ENCODE results near the gene NSL1. TPM values are rescaled to one million over a fixed set of nuclear protein-coding genes. Genes with fewer than 3 reads are reported as not detected.
"Not testable (repeated sequence)": the region's sequence is repeated elsewhere in the genome, so short reads cannot be mapped to it uniquely, and the experiment has no call there.

The NSL1 gene
- total RNA-seq, 4 donors from 2014 or later: 18.3 to 57.5 (median 34.3) TPM

GRCh38 chr1:212719633-212720032, 71.9 kb downstream of the NSL1 start:
- H3K27ac ChIP-seq: no peak overlapping the region
- WGBS: 96% methylated on average over 2 of the region's 2 CpGs
- TF ChIP-seq CTCF (IDR thresholded peaks at IDR 0.05) (no peak), POLR2A (IDR thresholded peaks at IDR 0.05) (no peak), EP300 (IDR thresholded peaks at IDR 0.05) (no peak), POLR2AphosphoS5 (IDR thresholded peaks at IDR 0.05) (no peak)

GRCh38 chr1:212718499-212718898, 73.1 kb downstream of the NSL1 start:
- H3K27me3 ChIP-seq: no peaks in the 10 kb centered on the region
- H3K4me3 ChIP-seq: no peak overlapping the region
- no peaks in the 10 kb centered on the region for H3K9me3 ChIP-seq
- H3K4me1 ChIP-seq: peaks cover 12% of the 10 kb centered on the region
- DNase-seq (ENCODE audit: low spot score in 2 of 2): no peak
- 32% methylated on average over 4 of the region's 4 CpGs for WGBS
- H3K27ac ChIP-seq: no peak overlapping the region
- no peaks in the 10 kb centered on the region for H3K36me3 ChIP-seq
- TF ChIP-seq POLR2AphosphoS5 (IDR thresholded peaks at IDR 0.05) (no peak), CTCF (IDR thresholded peaks at IDR 0.05) (no peak), EP300 (IDR thresholded peaks at IDR 0.05) (no peak)

More at GRCh38 chr1:212719633-212720032, 71.9 kb downstream of the NSL1 start:
- Histone ChIP-seq H3K36me3 (no peaks in the 10 kb centered on the region), H3K9me3 (no peaks in the 10 kb centered on the region), H3K27me3 (no peaks in the 10 kb centered on the region), H3K4me3 (no peak overlapping the region), H3K4me1 (peaks cover 12% of the 10 kb centered on the region)
- DNase-seq (ENCODE audit: low spot score in 2 of 2): no peak

GRCh38 chr1:212716161-212716560, 75.4 kb downstream of the NSL1 start:
- Histone ChIP-seq H3K27ac (no peak overlapping the region), H3K27me3 (no peaks in the 10 kb centered on the region), H3K9me3 (no peaks in the 10 kb centered on the region), H3K4me1 (peaks cover 2% of the 10 kb centered on the region), H3K4me3 (no peak overlapping the region), H3K36me3 (no peaks in the 10 kb centered on the region)
- DNase-seq (ENCODE audit: low spot score in 2 of 2): no peak
- TF ChIP-seq POLR2A (IDR thresholded peaks at IDR 0.05) (no peak), EP300 (IDR thresholded peaks at IDR 0.05) (no peak), CTCF (IDR thresholded peaks at IDR 0.05) (no peak), POLR2AphosphoS5 (IDR thresholded peaks at IDR 0.05) (no peak)
- WGBS: 59% methylated on average over 1 of the region's 1 CpG

- H3K27me3 ChIP-seq: no peaks in the 10 kb centered on the region
- no peaks in the 10 kb centered on the region for H3K4me1 ChIP-seq
- H3K9me3 ChIP-seq: no peaks in the 10 kb centered on the region
- no peaks in the 10 kb centered on the region for H3K36me3 ChIP-seq
- WGBS: 88% methylated on average over 5 of the region's 5 CpGs
- TF ChIP-seq POLR2A (IDR thresholded peaks at IDR 0.05) (no peak), EP300 (IDR thresholded peaks at IDR 0.05) (no peak), POLR2AphosphoS5 (IDR thresholded peaks at IDR 0.05) (no peak), CTCF (IDR thresholded peaks at IDR 0.05) (no peak)
- no peak for DNase-seq (ENCODE audit: low spot score in 2 of 2)
- no peak overlapping the region for H3K4me3 ChIP-seq
- no peak overlapping the region for H3K27ac ChIP-seq
Observed at GRCh38 chr1:212713465-212714136, 78.0 kb downstream of the NSL1 start.

- H3K4me3 ChIP-seq: no peak overlapping the region
- no peak for DNase-seq (ENCODE audit: low spot score in 2 of 2)
- H3K27ac ChIP-seq: no peak overlapping the region
- no peak for TF ChIP-seq EP300 (IDR thresholded peaks at IDR 0.05)
- TF ChIP-seq POLR2AphosphoS5 (IDR thresholded peaks at IDR 0.05): no peak
- no peak for TF ChIP-seq POLR2A (IDR thresholded peaks at IDR 0.05)
- TF ChIP-seq CTCF (IDR thresholded peaks at IDR 0.05): no peak
- H3K9me3 ChIP-seq: no peaks in the 10 kb centered on the region
- no peaks in the 10 kb centered on the region for H3K36me3 ChIP-seq
- no peaks in the 10 kb centered on the region for H3K27me3 ChIP-seq
- no peaks in the 10 kb centered on the region for H3K4me1 ChIP-seq
- 86% methylated on average over 4 of the region's 4 CpGs for WGBS
Observed at GRCh38 chr1:212712451-212713303, 78.9 kb downstream of the NSL1 start.

- WGBS: 96% methylated on average over 8 of the region's 8 CpGs
- not testable (repeated sequence) for H3K36me3 ChIP-seq
Observed at GRCh38 chr1:212711974-212712373, 79.6 kb downstream of the NSL1 start.

More at GRCh38 chr1:212711974-212712373, 79.6 kb downstream of the NSL1 start:
- not testable (repeated sequence) for H3K27me3 ChIP-seq; H3K27ac ChIP-seq; H3K9me3 ChIP-seq; H3K4me3 ChIP-seq; DNase-seq (ENCODE audit: low spot score in 2 of 2); H3K4me1 ChIP-seq

Data from suprapubic skin (tissue), 4 donors.